Type B pancreatic cell (in vitro differentiated cells): ENCODE data around the gene TLNRD1. TPM values are rescaled to one million over a fixed set of nuclear protein-coding genes. Genes with fewer than 3 reads are reported as not detected.

Source experiments
- microRNA-seq: library from miRNA; unstranded; fragments of <30 nt; microRNA quantifications from one replicate; pipeline ENCODE4, GENCODE V29; 2020
- total RNA-seq: library from RNA; stranded (reverse); gene quantifications from 2 replicates; pipeline ENCODE4 v1.2.1, GENCODE V29; 2021; ENCODE audit warnings: low replicate concordance

TLNRD1 gene
- total RNA-seq, 1 donor from 2014 or later = 20.1 TPM

Small RNA genes lying within 50 kb of the gene (microRNA-seq; reads per million reads assigned to microRNA genes)
- gene MIR4514 = not detected

Other genes starting within 250 kb of the TLNRD1 start
- 5.1 and 16.4 TPM in 2 replicates for gene CEMIP, start 221.6 kb upstream of the TLNRD1 start, total RNA-seq
- 30.7 and 36.6 TPM in 2 replicates for gene MESD, start 11.1 kb upstream of the TLNRD1 start, total RNA-seq
- 0.36 TPM in 1 of 2 replicates, not detected in the other for gene CFAP161, start 133.3 kb downstream of the TLNRD1 start, total RNA-seq
- 0.14 TPM in 1 of 2 replicates, not detected in the other for gene IL16, start 196.0 kb downstream of the TLNRD1 start, total RNA-seq